Renal pelvis (tissue), 12 donors: ENCODE measurements around the gene ALG13. TPM values are rescaled to one million over a fixed set of nuclear protein-coding genes. Genes with fewer than 3 reads are reported as not detected.
"Not testable (repeated sequence)": the region's sequence is repeated elsewhere in the genome, so short reads cannot be mapped to it uniquely, and the experiment has no call there.

Experiments used
- DNase-seq: peaks from one replicate; pipeline ENCODE4 v3.0.0-alpha.2; 2013
- long read RNA-seq, 16 experiments: transcript quantifications; one replicate each; lab custom pipeline, GENCODE V29; 2026
- polyA plus RNA-seq, 3 donors: library from polyadenylated mRNA; unstranded; fragments of 120-200 nt; gene quantifications; one replicate each; pipeline ENCODE4 v1.2.1, GENCODE V29; 2013; ENCODE audit not compliant: insufficient read length in 3 of 3

The ALG13 gene
- polyA plus RNA-seq = 10 to 100 TPM; 41.2 to 67.3 (median 66.9) TPM
- long read RNA-seq, donor 1, full-length matches to known transcripts = 11 of 11 reads
- long read RNA-seq, donor 1, partial matches to known transcripts = 0 of 11 reads
- long read RNA-seq, donor 1, other reads (novel, unspliced or antisense) = 0 of 11 reads
- long read RNA-seq, donor 2, transcript ALG13-202 (4 exons, 2,770 nt) = major isoform, 10 of 41 reads
- long read RNA-seq, donor 2, transcript ALG13-207 (4 exons, 916 nt) = minor isoform, 5 of 41 reads
- long read RNA-seq, donor 2, partial matches to known transcripts = 24 of 41 reads
- long read RNA-seq, donor 2, other reads (novel, unspliced or antisense) = 0 of 41 reads
- long read RNA-seq, donor 3, transcript ALG13-202 (4 exons, 2,770 nt) = major isoform, 8 of 15 reads
- long read RNA-seq, donor 3, partial matches to known transcripts = 0 of 15 reads
- long read RNA-seq, donor 3, other reads (novel, unspliced or antisense) = 0 of 15 reads
- long read RNA-seq, donor 4, transcript ALG13-202 (4 exons, 2,770 nt) = major isoform, 6 of 12 reads
- long read RNA-seq, donor 4, partial matches to known transcripts = 0 of 12 reads
- long read RNA-seq, donor 4, other reads (novel, unspliced or antisense) = 0 of 12 reads
- long read RNA-seq, donor 5, partial matches to known transcripts = 0 of 2 reads
- long read RNA-seq, donor 5, other reads (novel, unspliced or antisense) = 0 of 2 reads
- long read RNA-seq, donor 6, full-length matches to known transcripts = 22 of 22 reads
- long read RNA-seq, donor 6, partial matches to known transcripts = 0 of 22 reads
- long read RNA-seq, donor 6, other reads (novel, unspliced or antisense) = 0 of 22 reads
- long read RNA-seq, donor 7, partial matches to known transcripts = 0 of 14 reads
- long read RNA-seq, donor 7, other reads (novel, unspliced or antisense) = 0 of 14 reads
- long read RNA-seq, donor 8, partial matches to known transcripts = 0 of 3 reads
- long read RNA-seq, donor 8, other reads (novel, unspliced or antisense) = 0 of 3 reads
- long read RNA-seq, donor 9, transcript ALG13-202 (4 exons, 2,770 nt) = major isoform, 8 of 18 reads
- long read RNA-seq, donor 9, partial matches to known transcripts = 0 of 18 reads
- long read RNA-seq, donor 9, other reads (novel, unspliced or antisense) = 0 of 18 reads
- long read RNA-seq, donor 10, transcript ALG13-202 (4 exons, 2,770 nt) = major isoform, 10 of 16 reads
- long read RNA-seq, donor 10, partial matches to known transcripts = 0 of 16 reads
- long read RNA-seq, donor 10, other reads (novel, unspliced or antisense) = 0 of 16 reads
- long read RNA-seq, donor 11, partial matches to known transcripts = 0 of 5 reads
- long read RNA-seq, donor 11, other reads (novel, unspliced or antisense) = 0 of 5 reads
- long read RNA-seq, donor 12, transcript ALG13-202 (4 exons, 2,770 nt) = major isoform, 7 of 23 reads
- long read RNA-seq, donor 12, transcript ALG13-207 (4 exons, 916 nt) = minor isoform, 6 of 23 reads
- long read RNA-seq, donor 12, partial matches to known transcripts = 0 of 23 reads
- long read RNA-seq, donor 12, other reads (novel, unspliced or antisense) = 0 of 23 reads
- long read RNA-seq, donor 13, partial matches to known transcripts = 0 of 10 reads
- long read RNA-seq, donor 13, other reads (novel, unspliced or antisense) = 0 of 10 reads
- long read RNA-seq, donor 14, full-length matches to known transcripts = 14 of 14 reads
- long read RNA-seq, donor 14, partial matches to known transcripts = 0 of 14 reads
- long read RNA-seq, donor 14, other reads (novel, unspliced or antisense) = 0 of 14 reads
- long read RNA-seq, donor 15, transcript ALG13-202 (4 exons, 2,770 nt) = major isoform, 7 of 19 reads
- long read RNA-seq, donor 15, transcript ALG13-207 (4 exons, 916 nt) = minor isoform, 5 of 19 reads
- long read RNA-seq, donor 15, transcript ALG13-219 (2 exons, 651 nt) = major isoform, 7 of 19 reads
- long read RNA-seq, donor 15, partial matches to known transcripts = 0 of 19 reads
- long read RNA-seq, donor 15, other reads (novel, unspliced or antisense) = 0 of 19 reads
- long read RNA-seq, donor 16, transcript ALG13-202 (4 exons, 2,770 nt) = major isoform, 6 of 13 reads
- long read RNA-seq, donor 16, partial matches to known transcripts = 0 of 13 reads
- long read RNA-seq, donor 16, other reads (novel, unspliced or antisense) = 0 of 13 reads

DNA sequence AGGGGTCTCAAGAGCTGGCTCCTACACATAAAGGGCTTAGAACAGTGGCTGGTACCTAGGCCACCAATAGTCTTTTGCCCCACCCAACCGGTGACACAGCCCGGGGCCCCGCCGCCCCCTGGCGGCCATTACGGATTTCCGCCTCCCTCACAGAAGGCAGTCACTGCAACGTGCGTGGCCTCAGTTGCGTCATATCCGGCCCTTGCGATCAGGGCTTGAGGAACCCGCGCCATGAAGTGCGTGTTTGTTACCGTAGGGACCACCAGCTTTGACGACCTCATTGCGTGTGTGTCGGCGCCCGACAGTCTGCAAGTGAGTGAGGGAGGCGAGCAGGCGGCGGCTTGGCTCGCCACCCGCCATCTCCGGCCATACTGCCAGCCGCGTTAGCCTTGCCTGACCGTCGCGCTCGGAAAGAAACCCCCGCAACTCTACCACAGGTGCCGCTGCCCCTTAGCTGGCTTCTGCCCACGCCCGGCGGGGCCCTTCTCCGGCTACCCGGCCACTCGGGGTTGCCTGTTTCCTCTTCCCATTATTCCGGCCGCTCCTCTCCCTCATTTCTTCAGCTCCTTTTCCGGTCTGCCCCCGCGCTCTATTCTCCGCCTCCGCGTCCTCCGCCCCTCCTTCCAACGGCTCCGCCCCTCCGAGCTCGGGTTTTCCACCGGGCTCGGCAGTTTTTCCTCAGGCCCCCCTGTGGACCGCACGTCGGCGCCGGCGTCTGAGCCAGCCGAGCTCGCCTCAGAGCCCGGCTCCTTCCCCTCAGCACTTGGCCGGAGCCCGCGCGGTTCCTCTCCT is at the start of gene ALG13:
TSS of gene ALG13 (plus strand) at position 183 of the 792 bp plus-strand sequence. CDS start at position 232, 49 bp downstream.
- peak; percentile 86 for DNase-seq

DNA sequence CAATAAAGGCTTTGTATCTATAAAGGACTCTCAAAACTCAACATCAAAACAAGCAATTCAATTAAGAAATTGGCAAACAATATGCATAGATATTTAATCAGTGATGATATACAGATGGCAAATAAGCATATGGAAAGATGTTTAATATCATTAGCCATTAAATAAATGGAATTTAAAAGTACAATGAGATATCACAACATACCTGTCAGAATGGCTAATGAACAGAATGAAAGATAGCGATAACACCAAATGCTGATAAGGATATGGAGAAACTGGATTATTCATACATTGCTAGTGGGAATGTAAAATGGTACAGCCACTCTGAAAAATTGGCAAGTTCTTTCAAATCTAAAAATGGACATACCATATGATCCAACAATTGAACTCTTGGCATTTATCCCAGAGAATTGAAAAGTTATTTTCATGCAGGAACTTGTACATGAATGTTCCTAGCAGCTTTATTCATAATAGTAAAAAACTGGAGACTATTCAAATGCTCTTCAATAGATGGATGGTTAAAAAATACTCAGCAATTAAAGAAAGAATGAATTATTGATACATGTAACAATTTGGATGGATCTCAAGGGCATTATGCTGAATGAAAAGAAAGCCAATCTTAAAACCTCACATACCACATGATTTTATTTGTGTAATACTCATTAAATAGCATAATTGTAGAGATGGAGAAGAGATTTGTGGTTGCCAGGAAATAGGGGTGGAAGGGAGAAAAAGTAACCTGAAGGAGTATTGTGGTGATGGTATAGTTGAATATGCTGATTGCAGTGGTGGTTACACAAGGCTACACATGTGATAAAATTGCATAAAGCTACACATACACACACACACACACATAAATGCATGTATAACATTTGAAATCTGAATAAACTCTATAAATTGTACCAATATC is 45.9 kb upstream of the ALG13 start:
- DNase-seq = no peak

DNA sequence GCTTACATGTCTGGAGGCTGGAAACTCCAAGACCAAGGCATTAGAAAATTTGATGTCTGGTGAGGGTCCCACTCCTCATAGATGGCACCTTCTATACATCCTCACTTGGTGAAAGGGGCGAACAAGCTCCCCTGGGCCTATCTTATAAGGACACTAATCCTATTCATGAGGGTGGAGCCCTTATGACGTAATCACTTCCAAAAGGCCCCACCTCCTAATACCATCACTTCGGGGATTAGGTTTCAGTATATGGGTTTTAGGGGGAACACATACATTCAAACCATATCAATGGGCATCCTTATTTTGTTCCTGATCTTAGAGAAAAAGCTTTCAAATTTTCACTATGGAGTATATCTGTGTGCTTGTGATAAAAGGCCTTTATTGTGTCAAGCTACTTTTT is 39.0 kb upstream of the ALG13 start:
- no peak for DNase-seq

DNA sequence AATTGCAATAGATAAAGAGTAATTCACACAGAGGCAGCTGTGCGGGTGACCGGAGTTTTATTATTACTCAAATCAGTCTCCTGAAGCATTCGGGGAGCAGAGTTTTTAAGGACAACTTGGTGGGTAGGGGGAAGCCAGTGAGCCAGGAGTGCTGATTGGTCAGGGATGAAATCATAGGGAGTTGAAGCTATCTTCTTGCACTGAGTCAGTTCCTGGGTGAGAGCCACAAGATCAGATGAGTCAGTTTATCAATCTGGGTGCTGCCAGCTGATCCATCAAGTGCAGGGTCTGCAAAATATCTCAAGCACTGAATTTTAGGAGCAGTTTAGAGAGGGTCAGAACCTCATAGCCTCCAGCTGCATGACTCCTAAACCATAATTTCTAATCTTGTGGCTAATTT is 35.8 kb upstream of the ALG13 start:
- not testable (repeated sequence) for DNase-seq

DNA sequence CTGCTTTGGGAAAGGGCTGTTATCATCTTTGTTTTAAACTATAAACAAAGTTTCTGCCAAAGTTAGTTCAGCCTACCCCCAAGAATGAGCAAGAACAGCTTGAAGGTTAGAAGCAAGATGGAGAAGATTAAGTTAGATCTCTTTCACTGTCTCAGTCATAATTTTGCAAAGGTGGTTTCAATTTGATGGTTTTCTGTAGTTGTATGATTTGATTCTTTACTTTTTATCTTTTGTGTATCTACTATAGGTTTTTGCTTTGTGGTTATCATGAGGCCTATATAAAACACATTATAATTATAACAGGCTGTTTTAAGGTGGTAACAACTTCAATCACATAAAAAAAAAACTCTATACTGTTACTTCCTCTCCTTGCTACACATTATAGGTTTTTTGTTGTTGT is 35.4 kb upstream of the ALG13 start:
- no peak for DNase-seq

DNA sequence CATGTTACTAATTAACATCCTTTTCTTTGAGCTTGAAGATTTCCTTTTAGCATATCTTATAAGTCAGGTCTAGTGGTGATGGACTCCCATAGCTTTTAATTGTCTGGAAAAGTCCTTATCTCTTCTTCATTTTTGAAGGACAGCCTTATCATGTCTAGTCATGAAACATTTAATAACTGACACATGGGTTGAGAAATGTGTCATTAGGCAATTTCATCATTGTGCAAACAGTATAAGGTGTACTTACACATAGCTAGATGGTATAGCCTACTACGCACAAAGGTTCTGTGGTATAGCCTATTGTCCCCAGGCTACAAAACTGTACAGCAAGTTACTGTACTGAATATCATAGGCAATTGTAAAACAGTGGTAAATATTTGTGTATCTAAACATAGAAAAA is 34.5 kb upstream of the ALG13 start:
- DNase-seq = no peak

- no peak for DNase-seq
These were observed 32.2 kb upstream of the ALG13 start for GRCh38 chrX:111648802-111649201.

- DNase-seq = no peak
These were observed 31.3 kb upstream of the ALG13 start for GRCh38 chrX:111649638-111650037.

DNA sequence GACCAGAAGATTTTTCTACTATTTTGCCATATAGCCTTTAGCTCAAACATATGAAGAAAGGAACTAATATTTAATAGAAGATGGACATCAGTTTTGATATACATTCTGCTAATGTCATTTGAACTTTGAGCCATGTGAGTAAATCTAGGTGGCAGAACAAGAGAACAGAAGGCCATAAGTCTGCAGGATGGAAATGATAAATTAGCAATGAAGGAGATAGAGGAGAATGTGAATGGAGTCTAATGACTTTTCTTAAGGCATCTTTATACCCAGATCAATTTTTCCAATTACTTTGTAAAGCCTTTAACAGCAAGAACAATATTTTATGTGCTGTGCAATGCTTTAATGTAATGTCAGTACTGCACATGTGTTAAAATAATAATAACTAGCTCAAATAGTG is 30.1 kb upstream of the ALG13 start:
- DNase-seq = no peak

- DNase-seq = no peak
These were observed 28.3 kb upstream of the ALG13 start for GRCh38 chrX:111652719-111653118.

DNA sequence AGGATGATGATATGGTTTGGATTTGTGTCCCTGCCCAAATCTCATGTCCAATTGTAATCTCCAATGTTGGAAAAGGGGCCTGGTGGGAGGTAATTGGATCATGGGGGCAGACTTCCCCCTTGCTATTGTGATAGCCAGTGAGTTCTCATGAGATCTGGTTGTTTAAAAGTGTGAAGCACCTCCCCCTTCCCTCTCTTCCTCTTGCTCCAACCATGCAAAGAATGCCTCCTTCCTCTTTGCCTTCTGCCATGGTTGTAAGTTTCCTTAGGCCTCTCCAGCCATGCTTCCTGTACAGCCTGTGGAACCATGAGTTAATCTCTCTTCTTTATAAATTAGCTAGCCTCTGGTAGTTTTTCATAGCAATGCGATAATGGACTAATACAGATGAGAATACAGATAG is 19.7 kb upstream of the ALG13 start:
- no peak for DNase-seq

GRCh38 chrX:111662292-111662691 is 18.7 kb upstream of the ALG13 start:
- DNase-seq = no peak

DNA sequence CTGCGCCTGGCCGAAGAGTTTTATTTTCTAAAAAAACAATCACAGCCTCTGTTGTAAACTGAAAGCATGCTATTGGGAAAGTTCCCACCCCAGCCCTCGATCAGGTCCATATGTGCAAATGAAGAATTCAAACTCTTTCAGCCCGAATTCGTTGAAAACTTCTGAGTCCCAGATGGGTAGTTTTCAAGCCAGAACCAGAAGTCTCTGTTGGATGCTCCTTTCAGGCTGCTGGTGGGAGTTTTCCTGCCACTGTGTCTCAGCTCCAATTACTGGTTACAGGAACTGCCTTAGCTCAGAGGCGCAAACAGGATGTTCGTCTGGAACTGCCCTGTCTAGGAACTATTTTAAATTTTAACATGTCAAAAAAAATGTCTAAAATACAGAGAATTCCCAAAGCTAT is 9.3 kb upstream of the ALG13 start:
- no peak for DNase-seq

DNA sequence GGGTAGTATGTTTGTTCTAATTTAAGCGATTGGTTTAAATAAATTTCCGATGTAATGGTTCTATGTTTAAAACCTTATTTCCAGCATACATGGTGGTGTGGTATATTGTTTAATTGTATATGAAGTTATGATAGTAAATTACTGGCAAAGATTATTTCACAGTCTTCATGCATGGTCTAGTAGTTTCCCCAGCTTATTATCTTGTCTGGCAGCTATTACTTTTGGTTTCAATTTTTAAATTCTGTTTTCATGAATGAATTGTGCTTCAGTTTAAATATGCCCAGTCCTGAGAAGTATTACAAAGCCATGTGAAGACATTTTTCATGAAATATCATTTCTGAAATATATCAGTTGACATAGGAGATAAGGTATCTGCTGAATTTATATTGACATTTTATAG is 6.3 kb downstream of the ALG13 start:
- no peak for DNase-seq

DNA sequence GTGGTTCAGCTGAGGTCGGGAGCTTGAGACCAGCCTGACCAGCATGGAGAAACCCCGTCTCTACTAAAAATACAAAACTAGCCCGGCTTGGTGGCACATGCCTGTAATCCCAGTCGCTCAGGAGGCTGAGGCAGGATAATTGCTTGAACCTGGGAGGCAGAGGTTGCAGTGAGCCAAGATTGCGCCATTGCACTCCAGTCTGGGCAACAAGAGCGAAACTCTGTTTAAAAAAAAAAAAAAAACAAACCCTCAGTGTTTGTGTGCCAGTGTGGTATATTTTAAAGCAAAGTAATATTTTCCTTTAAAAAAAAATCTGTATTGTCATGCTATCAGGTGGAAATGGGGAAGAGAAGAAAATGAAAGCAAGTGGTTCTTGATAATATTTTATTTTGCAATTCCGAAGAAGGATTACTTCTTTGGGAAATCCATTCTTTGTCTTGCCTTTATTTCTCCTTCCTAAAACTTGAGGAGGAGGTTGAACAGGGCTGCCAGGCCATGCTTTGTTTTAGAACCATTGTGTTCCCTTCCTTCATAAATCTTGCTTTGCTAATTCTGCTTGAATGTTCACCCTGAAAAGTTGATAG is 14.4 kb downstream of the ALG13 start:
- DNase-seq = no peak

GRCh38 chrX:111719426-111720210 is 38.6 kb downstream of the ALG13 start:
- DNase-seq = peak; percentile 0

GRCh38 chrX:111728096-111728495 is 47.1 kb downstream of the ALG13 start:
- no peak for DNase-seq
